NB4 (cell line): ENCODE measurements around the gene NDEL1.

Experiments
- POLR2A ChIP-seq: IDR thresholded peaks from 2 replicates; pipeline ENCODE4 v1.6.1; 2011; ENCODE audit warnings: mild to moderate bottlenecking; ENCODE audit not compliant: insufficient read length; ENCODE audit errors: extremely low read depth
- TF ChIP-seq, protein P1 (sequence below): IDR thresholded peaks from one replicate; pipeline ENCODE4 v1.5.1; 2012; ENCODE audit warnings: low read depth, low read length

DNA sequence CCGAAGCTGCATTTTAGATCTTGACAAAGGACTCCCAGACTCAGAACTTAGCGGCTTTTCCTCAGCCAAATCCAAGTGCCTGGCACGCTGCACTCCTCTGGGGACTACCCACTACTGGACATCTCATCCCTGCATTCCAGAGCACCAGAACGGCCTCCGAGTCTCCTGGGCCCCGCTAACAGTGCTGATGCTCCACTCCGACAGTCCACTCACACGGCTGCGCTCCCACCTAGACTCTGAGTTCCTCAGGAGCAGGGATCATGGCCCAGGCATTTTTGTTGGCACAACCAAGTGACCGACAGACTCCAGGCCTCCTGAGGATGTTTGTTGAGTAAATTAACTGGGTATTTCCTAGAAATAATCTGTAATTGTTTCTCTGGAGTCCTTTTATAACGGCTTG, 79.1 kb downstream of the NDEL1 start:
- TF ChIP-seq, protein P1, sequence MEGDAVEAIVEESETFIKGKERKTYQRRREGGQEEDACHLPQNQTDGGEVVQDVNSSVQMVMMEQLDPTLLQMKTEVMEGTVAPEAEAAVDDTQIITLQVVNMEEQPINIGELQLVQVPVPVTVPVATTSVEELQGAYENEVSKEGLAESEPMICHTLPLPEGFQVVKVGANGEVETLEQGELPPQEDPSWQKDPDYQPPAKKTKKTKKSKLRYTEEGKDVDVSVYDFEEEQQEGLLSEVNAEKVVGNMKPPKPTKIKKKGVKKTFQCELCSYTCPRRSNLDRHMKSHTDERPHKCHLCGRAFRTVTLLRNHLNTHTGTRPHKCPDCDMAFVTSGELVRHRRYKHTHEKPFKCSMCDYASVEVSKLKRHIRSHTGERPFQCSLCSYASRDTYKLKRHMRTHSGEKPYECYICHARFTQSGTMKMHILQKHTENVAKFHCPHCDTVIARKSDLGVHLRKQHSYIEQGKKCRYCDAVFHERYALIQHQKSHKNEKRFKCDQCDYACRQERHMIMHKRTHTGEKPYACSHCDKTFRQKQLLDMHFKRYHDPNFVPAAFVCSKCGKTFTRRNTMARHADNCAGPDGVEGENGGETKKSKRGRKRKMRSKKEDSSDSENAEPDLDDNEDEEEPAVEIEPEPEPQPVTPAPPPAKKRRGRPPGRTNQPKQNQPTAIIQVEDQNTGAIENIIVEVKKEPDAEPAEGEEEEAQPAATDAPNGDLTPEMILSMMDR, result no peak
- TF ChIP-seq POLR2A, result no peak
